Neural cell (in vitro differentiated cells): ENCODE results near the gene ACSS2. TPM values are rescaled to one million over a fixed set of nuclear protein-coding genes. Genes with fewer than 3 reads are reported as not detected.

ENCODE experiments used
- H2AFZ ChIP-seq: fragments of 200-600, 300-800 bp; sonication (generic), shearing (Covaris generic); 2 replicates; pipeline ENCODE4 v1.6.0; 2014; ENCODE audit warnings: low read depth, mild to moderate bottlenecking, antibody characterized with exemption, low read length, moderate library complexity
- H3F3A ChIP-seq: fragments of 200-600 bp; shearing (Covaris generic); 2 replicates; pipeline ENCODE4 v1.6.1; 2016; ENCODE audit warnings: mild to moderate bottlenecking, moderate library complexity, mixed read lengths, antibody characterized with exemption, low read length; ENCODE audit not compliant: insufficient read depth, poor library complexity, severe bottlenecking
- H3K27ac ChIP-seq: fragments of 200-600, 300-800 bp; sonication (generic), shearing (Covaris generic); 2 replicates; pipeline ENCODE4 v1.5.1; 2014; ENCODE audit warnings: mild to moderate bottlenecking, low read length, moderate library complexity
- H3K27me3 ChIP-seq: fragments of 300-800, 200-600 bp; sonication (generic), shearing (Covaris generic); 2 replicates; pipeline ENCODE4 v1.6.0; 2014; ENCODE audit warnings: mild to moderate bottlenecking, low read depth, low read length, moderate library complexity; ENCODE audit not compliant: insufficient read depth
- H3K36me3 ChIP-seq: fragments of 300-800, 200-600 bp; sonication (generic), shearing (Covaris generic); 2 replicates; pipeline ENCODE4 v1.5.1; 2014; ENCODE audit warnings: mild to moderate bottlenecking, antibody characterized with exemption, low read length, moderate library complexity; ENCODE audit not compliant: insufficient read depth
- H3K4me2 ChIP-seq: fragments of 300-800, 200-600 bp; sonication (generic), shearing (Covaris generic); 2 replicates; pipeline ENCODE4 v1.6.0; 2014; ENCODE audit warnings: mild to moderate bottlenecking, low read length
- H3K4me3 ChIP-seq: fragments of 300-800, 200-600 bp; sonication (generic), shearing (Covaris generic); 2 replicates; pipeline ENCODE4 v1.5.1; 2014; ENCODE audit warnings: mild to moderate bottlenecking, low read length, moderate library complexity
- H3K79me2 ChIP-seq: fragments of 200-600 bp; shearing (Covaris generic); replicated peaks from 2 replicates; pipeline ENCODE4 v1.6.0; 2014; ENCODE audit warnings: mild to moderate bottlenecking, low read length, moderate library complexity; ENCODE audit not compliant: insufficient read depth
- H3K9ac ChIP-seq: fragments of 300-800, 200-600 bp; sonication (generic), shearing (Covaris generic); 2 replicates; pipeline ENCODE4 v1.6.1; 2016; ENCODE audit warnings: mild to moderate bottlenecking, low read length, mixed read lengths
- H3K9me2 ChIP-seq: fragments of 200-600 bp; shearing (Covaris generic); 2 replicates; pipeline ENCODE4 v1.6.1; 2016; ENCODE audit warnings: mild to moderate bottlenecking, low read length, mixed read lengths; ENCODE audit not compliant: insufficient read depth
- H3K9me3 ChIP-seq: fragments of 200-600, 300-800 bp; sonication (generic), shearing (Covaris generic); 2 replicates; pipeline ENCODE4 v1.6.1; 2016; ENCODE audit warnings: mild to moderate bottlenecking, mixed run types, low read length, moderate library complexity, mixed read lengths
- H4K20me1 ChIP-seq: fragments of 200-600 bp; shearing (Covaris generic); 2 replicates; pipeline ENCODE4 v1.6.1; 2016; ENCODE audit warnings: mild to moderate bottlenecking, mixed run types; ENCODE audit not compliant: insufficient read depth
- CTCF ChIP-seq: fragments of 450-650 bp; IDR thresholded peaks from 2 replicates; pipeline ENCODE4 v1.5.1; 2014; ENCODE audit warnings: antibody characterized with exemption, mild to moderate bottlenecking, moderate library complexity; ENCODE audit not compliant: poor library complexity, severe bottlenecking
- EP300 ChIP-seq: fragments of 450-650 bp; conservative IDR thresholded peaks from 2 replicates; pipeline ENCODE4 v1.6.1; 2014; ENCODE audit warnings: antibody characterized with exemption, mild to moderate bottlenecking, moderate library complexity; ENCODE audit not compliant: poor library complexity, severe bottlenecking
- EZH2 ChIP-seq: fragments of 200-600, 300-800 bp; shearing (Covaris generic), sonication (generic); IDR thresholded peaks from 2 replicates; pipeline ENCODE4 v1.6.1; 2014; ENCODE audit warnings: antibody characterized with exemption, low read length, borderline replicate concordance, mild to moderate bottlenecking; ENCODE audit not compliant: insufficient read depth, poor library complexity, severe bottlenecking
- MXI1 ChIP-seq: fragments of 450-650 bp; conservative IDR thresholded peaks from 2 replicates; pipeline ENCODE4 v1.6.1; 2014; ENCODE audit warnings: antibody characterized with exemption, mild to moderate bottlenecking; ENCODE audit not compliant: poor library complexity, severe bottlenecking
- POLR2AphosphoS5 ChIP-seq: IDR thresholded peaks from 2 replicates; pipeline ENCODE4 v1.6.1; 2012
- RAD21 ChIP-seq: fragments of 450-650 bp; conservative IDR thresholded peaks from 2 replicates; pipeline ENCODE4 v1.6.1; 2014; ENCODE audit warnings: antibody characterized with exemption, mild to moderate bottlenecking, moderate library complexity
- REST ChIP-seq: IDR thresholded peaks from 2 replicates; pipeline ENCODE4 v1.6.1; 2012; ENCODE audit warnings: borderline replicate concordance
- SMC3 ChIP-seq: fragments of 450-650 bp; conservative IDR thresholded peaks from 2 replicates; pipeline ENCODE4 v1.6.1; 2014; ENCODE audit warnings: antibody characterized with exemption, mild to moderate bottlenecking, moderate library complexity; ENCODE audit not compliant: poor library complexity
- TAF1 ChIP-seq: IDR thresholded peaks from 2 replicates; pipeline ENCODE4 v1.6.1; 2012; ENCODE audit warnings: low read depth
- polyA plus RNA-seq: library from polyadenylated mRNA; depleted of rRNA; stranded (reverse); fragments of >200 nt; gene quantifications from 2 replicates; pipeline ENCODE4 v1.2.3, GENCODE V29; 2014

The ACSS2 gene
- polyA plus RNA-seq, 1 donor from 2014 or later, result 12.3 TPM

- Histone ChIP-seq H3K9me3 (no peaks in the 10 kb centered on the region), H3K9ac (no peak overlapping the region), H3K4me3 (no peak overlapping the region), H3K4me2 (no peak overlapping the region), H4K20me1 (no peaks in the 10 kb centered on the region), H3K36me3 (peaks cover 10% of the 10 kb centered on the region), H3K9me2 (no peaks in the 10 kb centered on the region), H3K27me3 (no peaks in the 10 kb centered on the region), H3K27ac (no peak overlapping the region), H3F3A (no peaks in the 10 kb centered on the region), H2AFZ (no peak overlapping the region), H3K79me2 (no peaks in the 10 kb centered on the region)
- TF ChIP-seq RAD21, result no peak
- no peak for TF ChIP-seq MXI1
- no peak for TF ChIP-seq REST
- no peak for TF ChIP-seq CTCF
- no peak for TF ChIP-seq SMC3
- no peak for TF ChIP-seq EZH2
- no peak for TF ChIP-seq TAF1
- no peak for TF ChIP-seq EP300
- TF ChIP-seq POLR2AphosphoS5, result no peak
These were observed 45.0 kb downstream of the ACSS2 start for GRCh38 chr20:34921436-34921835.

GRCh38 chr20:34922654-34923381, 46.4 kb downstream of the ACSS2 start:
- H3K36me3 ChIP-seq, result peaks cover 10% of the 10 kb centered on the region
- no peaks in the 10 kb centered on the region for H3K79me2 ChIP-seq
- H3F3A ChIP-seq, result no peaks in the 10 kb centered on the region
- H3K4me3 ChIP-seq, result no peak overlapping the region
- no peak overlapping the region for H2AFZ ChIP-seq
- H3K9me3 ChIP-seq, result no peaks in the 10 kb centered on the region
- no peak overlapping the region for H3K9ac ChIP-seq
- no peaks in the 10 kb centered on the region for H3K27me3 ChIP-seq
- no peak for TF ChIP-seq REST
- no peak overlapping the region for H3K27ac ChIP-seq
- no peak overlapping the region for H3K4me2 ChIP-seq
- H3K9me2 ChIP-seq, result no peaks in the 10 kb centered on the region
- H4K20me1 ChIP-seq, result no peaks in the 10 kb centered on the region
